ENCODE results near the gene RPS16. TPM values are rescaled to one million over a fixed set of nuclear protein-coding genes. Genes with fewer than 3 reads are reported as not detected.

The RPS16 gene
- total and polyA plus RNA-seq, 2 of the 13 experiments (the other 11 are each of a cell fraction or from before 2014, with no cell fraction given) = 488 to 2,583 TPM

- TF ChIP-seq MTERF4 (CRISPR knock-in tag; IDR thresholded peaks at IDR 0.05) = no peak
- no peak for TF ChIP-seq TGIF2 (CRISPR knock-in tag; IDR thresholded peaks at IDR 0.05)
- TF ChIP-seq ZNF850 (CRISPR knock-in tag; conservative IDR thresholded peaks at IDR 0.05) = no peak
- no peak for TF ChIP-seq RBAK (CRISPR knock-in tag; IDR thresholded peaks at IDR 0.05)
- no peak for TF ChIP-seq ATF7 (IDR thresholded peaks at IDR 0.05)
- 0 out of 2 replicates have a peak, but pooled peaks have one; percentile 2 for TF ChIP-seq ATF7 (CRISPR knock-in tag; IDR thresholded peaks at IDR 0.05)
- TF ChIP-seq KLF9 (CRISPR knock-in tag; IDR thresholded peaks at IDR 0.05; ENCODE audit: low read depth) = no peak; the same call in 1 of the 2 replicates
- no peak for TF ChIP-seq MBNL3 (CRISPR knock-in tag; conservative IDR thresholded peaks at IDR 0.05)
- TF ChIP-seq HNF4G (IDR thresholded peaks at IDR 0.05; ENCODE audit: borderline replicate concordance, low read depth, low read length) = no peak
- TF ChIP-seq HNF4G (CRISPR knock-in tag; IDR thresholded peaks at IDR 0.05; ENCODE audit: borderline replicate concordance, low read depth) = no peak
- no peak for TF ChIP-seq ATM (IDR thresholded peaks at IDR 0.05; ENCODE audit: borderline replicate concordance)
- TF ChIP-seq PTBP1 (IDR thresholded peaks at IDR 0.05; ENCODE audit: low read depth, low read length, poor library complexity, severe bottlenecking) = no peak
- peak; percentile 40; the same call in 1 of the 2 replicates for TF ChIP-seq ZNF205 (CRISPR knock-in tag; IDR thresholded peaks at IDR 0.05)
- no peak for TF ChIP-seq HMGA1 (CRISPR knock-in tag; conservative IDR thresholded peaks at IDR 0.05)
- TF ChIP-seq NFKBIZ (CRISPR knock-in tag; IDR thresholded peaks at IDR 0.05) = no peak
- no peak for TF ChIP-seq EHMT2 (IDR thresholded peaks at IDR 0.05; ENCODE audit: borderline replicate concordance, low read depth, low read length)
- no peak for TF ChIP-seq SIX4 (CRISPR knock-in tag; IDR thresholded peaks at IDR 0.05)
- no peak for TF ChIP-seq GATAD1 (CRISPR knock-in tag; IDR thresholded peaks at IDR 0.05)
- TF ChIP-seq ZBTB44 (CRISPR knock-in tag; IDR thresholded peaks at IDR 0.05) = no peak
- no peak for TF ChIP-seq BRD4 (CRISPR knock-in tag; IDR thresholded peaks at IDR 0.05)
- no peak for TF ChIP-seq TBX2 (CRISPR knock-in tag; IDR thresholded peaks at IDR 0.05; ENCODE audit: borderline replicate concordance)
- peak; percentile 98 for TF ChIP-seq SMC3 (IDR thresholded peaks at IDR 0.05; ENCODE audit: low read length)
- no peak for TF ChIP-seq ZNF20 (CRISPR knock-in tag; IDR thresholded peaks at IDR 0.05)
- no peak for TF ChIP-seq PHF21A (CRISPR knock-in tag; IDR thresholded peaks at IDR 0.05)
- TF ChIP-seq CTCF (CRISPR knock-in tag; IDR thresholded peaks at IDR 0.05) = peak; percentile 92
- TF ChIP-seq ZSCAN21 (CRISPR knock-in tag; IDR thresholded peaks at IDR 0.05; ENCODE audit: borderline replicate concordance) = no peak
- no peak for TF ChIP-seq SIN3B (IDR thresholded peaks at IDR 0.05; ENCODE audit: low read length)
- no peak for TF ChIP-seq ZFP82 (CRISPR knock-in tag; IDR thresholded peaks at IDR 0.05; ENCODE audit: borderline replicate concordance)
- no peak for TF ChIP-seq THYN1 (CRISPR knock-in tag; IDR thresholded peaks at IDR 0.05; ENCODE audit: borderline replicate concordance, low read depth)
These were observed 24.0 kb downstream of the RPS16 start (continued) for GRCh38 chr19:39411832-39412099.

Data from HepG2 (cell line).